HEK293 (cell line): ENCODE measurements around the gene RSPH1.
A peak's percentile ranks its signal among the peaks of the same experiment; 100 is the strongest.

Source experiments
- CTCF ChIA-PET: fragments of 350-600 bp; formaldehyde crosslinking; extraction: SDS; loops from one replicate; lab custom pipeline; 2021; ENCODE audit warnings: antibody characterized with exemption; lab: Yijun Ruan, JAX
- POLR2A ChIA-PET: fragments of 300-600 bp; formaldehyde crosslinking; extraction: SDS; loops from one replicate; lab custom pipeline; 2020; ENCODE audit warnings: antibody characterized with exemption, inconsistent platforms; lab: Yijun Ruan, JAX
- H3K27ac ChIP-seq: fragments of 200-500 bp; sonication (Bioruptor generic); 2 replicates; pipeline ENCODE4 v1.5.1; 2014; ENCODE audit warnings: low read depth, low read length, control low read depth, inconsistent platforms; ENCODE audit errors: extremely low read depth
- H3K36me3 ChIP-seq, 2 experiments: fragments of 200-500 bp in 1 of 2; sonication (Bioruptor generic) in 1 of 2; 1 replicate in 1 of 2; 2 replicates in 1 of 2; pipeline ENCODE4 v1.5.1; 2014 to 2017; ENCODE audit warnings: inconsistent platforms in 2 of 2, low read length in 2 of 2; ENCODE audit not compliant: control insufficient read depth in 2 of 2, insufficient read depth in 1 of 2
- H3K4me1 ChIP-seq: fragments of 200-500 bp; sonication (Bioruptor generic); 2 replicates; pipeline ENCODE4 v1.5.1; 2014; ENCODE audit warnings: mild to moderate bottlenecking, low read length, inconsistent platforms; ENCODE audit not compliant: control insufficient read depth, insufficient read depth
- H3K4me3 ChIP-seq: 2 replicates; pipeline ENCODE4 v1.5.1; 2011; ENCODE audit warnings: low read depth, mild to moderate bottlenecking, control low read depth, low read length, moderate library complexity
- H3K9me3 ChIP-seq: fragments of 200-500 bp; sonication (Bioruptor generic); 2 replicates; pipeline ENCODE4 v1.5.1; 2014; ENCODE audit warnings: low read depth, low read length, inconsistent platforms; ENCODE audit not compliant: control insufficient read depth, insufficient read depth
- EGR2 ChIP-seq: fragments of 450-650 bp; formaldehyde crosslinking; IDR thresholded peaks from 2 replicates; pipeline ENCODE4 v1.5.1; 2016; ENCODE audit warnings: low read depth, missing biosample characterization, missing genetic modification characterization
- TSHZ1 ChIP-seq: fragments of 450-650 bp; formaldehyde crosslinking; IDR thresholded peaks from 2 replicates; pipeline ENCODE4 v1.5.1; 2016; ENCODE audit warnings: missing biosample characterization, missing genetic modification characterization, borderline replicate concordance
- ZBTB7A ChIP-seq: fragments of 450-650 bp; formaldehyde crosslinking; IDR thresholded peaks from 2 replicates; pipeline ENCODE4 v1.5.1; 2016; ENCODE audit warnings: low read depth, missing biosample characterization, missing genetic modification characterization
- ZFHX2 ChIP-seq: fragments of 450-650 bp; formaldehyde crosslinking; conservative IDR thresholded peaks from 2 replicates; pipeline ENCODE4 v1.5.1; 2016; ENCODE audit warnings: missing biosample characterization, missing genetic modification characterization
- ZIC2 ChIP-seq: fragments of 450-650 bp; formaldehyde crosslinking; IDR thresholded peaks from 2 replicates; pipeline ENCODE4 v1.5.1; 2016; ENCODE audit warnings: missing biosample characterization, missing genetic modification characterization
- ZNF2 ChIP-seq: fragments of 450-650 bp; formaldehyde crosslinking; IDR thresholded peaks from 2 replicates; pipeline ENCODE4 v1.5.1; 2016; ENCODE audit warnings: missing biosample characterization, missing genetic modification characterization
- ZNF214 ChIP-seq: fragments of 450-650 bp; formaldehyde crosslinking; IDR thresholded peaks from 2 replicates; pipeline ENCODE4 v1.5.1; 2017; ENCODE audit warnings: missing biosample characterization, mild to moderate bottlenecking, missing genetic modification characterization, borderline replicate concordance
- ZNF23 ChIP-seq: fragments of 450-650 bp; formaldehyde crosslinking; IDR thresholded peaks from 2 replicates; pipeline ENCODE4 v1.5.1; 2016; ENCODE audit warnings: missing biosample characterization, missing genetic modification characterization, borderline replicate concordance
- ZNF335 ChIP-seq: fragments of 450-650 bp; formaldehyde crosslinking; conservative IDR thresholded peaks from 2 replicates; pipeline ENCODE4 v1.5.1; 2016; ENCODE audit warnings: missing biosample characterization, missing genetic modification characterization
- ZNF37A ChIP-seq: fragments of 450-650 bp; IDR thresholded peaks from 2 replicates; pipeline ENCODE4 v1.5.1; 2018; ENCODE audit warnings: missing biosample characterization, missing genetic modification characterization
- ZNF513 ChIP-seq: fragments of 450-650 bp; IDR thresholded peaks from 2 replicates; pipeline ENCODE4 v1.5.1; 2018; ENCODE audit warnings: missing biosample characterization, missing genetic modification characterization
- ZNF580 ChIP-seq: fragments of 450-650 bp; formaldehyde crosslinking; IDR thresholded peaks from 2 replicates; pipeline ENCODE4 v1.5.1; 2016; ENCODE audit warnings: missing biosample characterization, missing genetic modification characterization
- ZNF585B ChIP-seq: fragments of 450-650 bp; formaldehyde crosslinking; IDR thresholded peaks from 2 replicates; pipeline ENCODE4 v1.5.1; 2016; ENCODE audit warnings: missing biosample characterization, missing genetic modification characterization
- ZNF610 ChIP-seq: fragments of 450-650 bp; formaldehyde crosslinking; IDR thresholded peaks from 2 replicates; pipeline ENCODE4 v1.5.1; 2016; ENCODE audit warnings: missing biosample characterization, missing genetic modification characterization, borderline replicate concordance

Gene RSPH1

GRCh38 chr21:42459546-42460215 is 36.3 kb downstream of the RSPH1 start (continued):
- TF ChIP-seq TSHZ1 (no peak), ZNF335 (tag by site-specific recombination) (no peak), ZBTB7A (no peak), ZNF513 (tag by site-specific recombination) (no peak), ZNF580 (tag by site-specific recombination) (no peak), ZNF214 (tag by site-specific recombination) (no peak), ZNF23 (tag by site-specific recombination) (no peak), ZNF610 (tag by site-specific recombination) (no peak), ZNF37A (tag by site-specific recombination) (no peak)

GRCh38 chr21:42459082-42459460 is 37.0 kb downstream of the RSPH1 start:
- Histone ChIP-seq H3K4me3 (no peak overlapping the region), H3K27ac (no peak overlapping the region), H3K9me3 (no peaks in the 10 kb centered on the region), H3K36me3 (no peaks in the 10 kb centered on the region), H3K4me1 (peaks cover 6% of the 10 kb centered on the region; the same call in 1 of the 2 replicates)
- POLR2A ChIA-PET, result no interaction called here
- CTCF ChIA-PET, result interaction anchor here (0.9 kb wide), 1 partner anchor 8 kb away, joined by 3 read pairs; no protein-coding TSS in a partner anchor
- TF ChIP-seq ZNF585B (tag by site-specific recombination), result no peak

GRCh38 chr21:42456457-42456856 is 39.6 kb downstream of the RSPH1 start:
- TF ChIP-seq ZNF610 (tag by site-specific recombination) (peak; percentile 96; the same call in 1 of the 2 replicates), EGR2 (tag by site-specific recombination) (peak; percentile 96), ZNF2 (no peak), ZFHX2 (tag by site-specific recombination) (peak; percentile 99), ZIC2 (tag by site-specific recombination) (peak; percentile 75)
- TF ChIP-seq, all 188 proteins: peak for 4
- Histone ChIP-seq H3K9me3 (no peaks in the 10 kb centered on the region), H3K4me1 (no peaks in the 10 kb centered on the region; the same call in 1 of the 2 replicates), H3K4me3 (no peak overlapping the region), H3K27ac (no peak overlapping the region), H3K36me3 (no peaks in the 10 kb centered on the region)
- ChIA-PET POLR2A (no interaction called here), CTCF (interaction anchor here (0.8 kb wide), 1 partner anchor 311 kb away, joined by 3 read pairs; no protein-coding TSS in a partner anchor)
